Mucosa of rectum (tissue), 2 donors: ENCODE data around the gene DHX8.

Experiments used
- H3K27ac ChIP-seq, 2 donors: one replicate each; pipeline ENCODE4 v1.7.0; 2013; ENCODE audit warnings: inconsistent platforms in 2 of 2, low read depth in 2 of 2, low read length in 2 of 2
- H3K27me3 ChIP-seq, 2 donors: one replicate each; pipeline ENCODE4 v1.7.0; 2013; ENCODE audit warnings: low read length in 2 of 2; ENCODE audit not compliant: control insufficient read depth in 2 of 2, insufficient read depth in 2 of 2
- H3K36me3 ChIP-seq, 2 donors: one replicate each; pipeline ENCODE4 v1.7.0; 2013; ENCODE audit warnings: low read length in 2 of 2; ENCODE audit not compliant: control insufficient read depth in 2 of 2, insufficient read depth in 2 of 2
- H3K4me1 ChIP-seq, 2 donors: one replicate each; pipeline ENCODE4 v1.7.0; 2013; ENCODE audit warnings: low read length in 2 of 2, mild to moderate bottlenecking in 1 of 2; ENCODE audit not compliant: control insufficient read depth in 2 of 2, insufficient read depth in 2 of 2
- H3K4me3 ChIP-seq, 2 donors: one replicate each; pipeline ENCODE4 v1.7.0; 2013; ENCODE audit warnings: low read length in 2 of 2
- H3K9ac ChIP-seq, 2 donors: one replicate each; pipeline ENCODE4 v1.7.0; 2013; ENCODE audit warnings: low read length in 2 of 2, low read depth in 1 of 2, mild to moderate bottlenecking in 1 of 2
- H3K9me3 ChIP-seq, 2 donors: one replicate each; pipeline ENCODE4 v1.7.0; 2013; ENCODE audit warnings: low read length in 2 of 2; ENCODE audit not compliant: control insufficient read depth in 2 of 2
- donor health status: healthy.
- donor health status: Normal muscosa, but diverticular disease.

Gene DHX8

GRCh38 chr17:43483674-43484551 is at the start of gene DHX8:
Gene DHX8 (plus strand): TSS chr17:43483975. CDS start chr17:43484038, 63 bp downstream.
- Histone ChIP-seq H3K4me3 (peak within 1 kb of the TSS; percentile 71 to 91), H3K4me1 (peaks cover 15 to 19% of the 10 kb centered on the region in 2 donors), H3K36me3 (no peaks in the 10 kb centered on the region), H3K9ac (peak within 1 kb of the TSS; percentile 78 to 81), H3K9me3 (no peaks in the 10 kb centered on the region), H3K27me3 (no peaks in the 10 kb centered on the region), H3K27ac (peak within 1 kb of the TSS; percentile 79 to 89)

DNA sequence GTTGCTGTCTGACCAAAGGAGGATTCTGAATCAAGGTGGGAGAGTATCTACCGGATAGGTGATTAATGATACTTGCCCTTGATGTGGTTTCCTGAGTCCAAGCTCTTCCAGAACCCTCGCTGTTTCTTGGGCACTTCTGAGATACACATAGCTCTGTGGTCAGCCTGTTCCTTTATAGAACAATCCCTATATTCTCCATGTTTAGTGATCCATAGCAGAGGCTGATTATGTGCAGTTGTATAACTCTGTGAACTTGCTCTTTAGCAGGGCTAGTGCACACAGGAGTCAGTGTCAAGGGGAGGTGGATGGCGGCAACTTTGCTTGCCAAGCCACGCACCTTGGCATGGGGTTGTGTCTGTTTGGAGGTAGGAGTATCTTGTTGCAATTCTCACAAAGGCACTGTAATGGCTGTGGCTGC is 48.9 kb upstream of the DHX8 start:
- Histone ChIP-seq H3K9ac (no peak overlapping the region), H3K4me3 (no peak overlapping the region), H3K36me3 (no peaks in the 10 kb centered on the region), H3K27me3 (peaks cover 0 to 10% of the 10 kb centered on the region in 2 donors), H3K4me1 (no peaks in the 10 kb centered on the region), H3K9me3 (no peaks in the 10 kb centered on the region), H3K27ac (no peak overlapping the region)

GRCh38 chr17:43437756-43438155 is 46.0 kb upstream of the DHX8 start:
- no peak overlapping the region for H3K9ac ChIP-seq
- peaks cover 0 to 7% of the 10 kb centered on the region in 2 donors for H3K27me3 ChIP-seq
- no peaks in the 10 kb centered on the region for H3K9me3 ChIP-seq
- no peak overlapping the region for H3K27ac ChIP-seq
- no peaks in the 10 kb centered on the region for H3K4me1 ChIP-seq
- H3K4me3 ChIP-seq, result no peak overlapping the region
- no peaks in the 10 kb centered on the region for H3K36me3 ChIP-seq

DNA sequence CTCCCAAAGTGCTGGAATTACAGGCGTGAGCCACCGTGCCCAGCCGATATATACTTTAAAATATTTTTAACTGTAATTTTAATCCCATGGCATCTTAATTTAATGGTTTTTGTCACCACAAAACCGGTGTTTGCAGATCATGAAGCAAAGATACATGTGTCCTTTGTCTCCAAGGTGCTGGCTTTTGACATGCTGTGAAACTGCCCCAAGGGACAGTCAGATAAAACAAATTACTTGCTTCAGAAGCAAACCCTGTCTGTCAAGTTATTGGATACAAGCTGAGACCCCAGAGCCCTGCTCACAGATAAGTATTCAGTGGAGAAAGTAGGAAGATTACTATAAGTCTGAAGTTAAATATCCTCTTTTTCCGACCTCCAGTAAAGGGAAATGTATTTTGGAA is 45.1 kb upstream of the DHX8 start:
- no peaks in the 10 kb centered on the region for H3K4me1 ChIP-seq
- H3K4me3 ChIP-seq, result no peak overlapping the region
- H3K36me3 ChIP-seq, result no peaks in the 10 kb centered on the region
- no peak overlapping the region for H3K27ac ChIP-seq
- no peak overlapping the region for H3K9ac ChIP-seq
- H3K27me3 ChIP-seq, result peaks cover 0 to 3% of the 10 kb centered on the region in 2 donors
- H3K9me3 ChIP-seq, result no peaks in the 10 kb centered on the region

GRCh38 chr17:43439041-43439440 is 44.7 kb upstream of the DHX8 start:
- H3K9me3 ChIP-seq, result no peaks in the 10 kb centered on the region
- H3K36me3 ChIP-seq, result no peaks in the 10 kb centered on the region
- H3K4me1 ChIP-seq, result no peaks in the 10 kb centered on the region
- no peak overlapping the region for H3K9ac ChIP-seq
- no peak overlapping the region for H3K27ac ChIP-seq
- H3K4me3 ChIP-seq, result no peak overlapping the region
- H3K27me3 ChIP-seq, result peaks cover 0 to 3% of the 10 kb centered on the region in 2 donors

GRCh38 chr17:43442711-43443110 is 41.1 kb upstream of the DHX8 start:
- no peaks in the 10 kb centered on the region for H3K4me1 ChIP-seq
- H3K27ac ChIP-seq, result no peak overlapping the region
- no peak overlapping the region for H3K9ac ChIP-seq
- H3K36me3 ChIP-seq, result no peaks in the 10 kb centered on the region
- H3K9me3 ChIP-seq, result no peaks in the 10 kb centered on the region
- H3K27me3 ChIP-seq, result no peaks in the 10 kb centered on the region
- H3K4me3 ChIP-seq, result no peak overlapping the region

GRCh38 chr17:43443381-43443780 is 40.4 kb upstream of the DHX8 start:
- H3K36me3 ChIP-seq, result no peaks in the 10 kb centered on the region
- no peaks in the 10 kb centered on the region for H3K27me3 ChIP-seq
- no peak overlapping the region for H3K27ac ChIP-seq
- H3K4me1 ChIP-seq, result no peaks in the 10 kb centered on the region
- no peak overlapping the region for H3K9ac ChIP-seq
- H3K9me3 ChIP-seq, result no peaks in the 10 kb centered on the region
- H3K4me3 ChIP-seq, result no peak overlapping the region

- no peaks in the 10 kb centered on the region for H3K27me3 ChIP-seq
- no peaks in the 10 kb centered on the region for H3K36me3 ChIP-seq
These were observed 39.4 kb upstream of the DHX8 start for GRCh38 chr17:43444223-43445008.

GRCh38 chr17:43445009-43445589 is 38.7 kb upstream of the DHX8 start:
- Histone ChIP-seq H3K4me1 (no peaks in the 10 kb centered on the region), H3K4me3 (no peak overlapping the region), H3K36me3 (no peaks in the 10 kb centered on the region), H3K9me3 (no peaks in the 10 kb centered on the region), H3K9ac (no peak overlapping the region), H3K27me3 (no peaks in the 10 kb centered on the region), H3K27ac (no peak overlapping the region)

More at GRCh38 chr17:43444223-43445008, 39.4 kb upstream of the DHX8 start:
- H3K9me3 ChIP-seq, result no peaks in the 10 kb centered on the region
- no peaks in the 10 kb centered on the region for H3K4me1 ChIP-seq
- H3K27ac ChIP-seq, result no peak overlapping the region
- no peak overlapping the region for H3K4me3 ChIP-seq
- H3K9ac ChIP-seq, result no peak overlapping the region

- Histone ChIP-seq H3K27ac (no peak overlapping the region), H3K4me3 (no peak overlapping the region), H3K27me3 (no peaks in the 10 kb centered on the region), H3K36me3 (no peaks in the 10 kb centered on the region), H3K9ac (no peak overlapping the region), H3K9me3 (no peaks in the 10 kb centered on the region), H3K4me1 (no peaks in the 10 kb centered on the region)
These were observed 37.0 kb upstream of the DHX8 start for GRCh38 chr17:43446773-43447172.
